Neural cell (in vitro differentiated cells): ENCODE measurements around the gene PELI2. TPM values are rescaled to one million over a fixed set of nuclear protein-coding genes. Genes with fewer than 3 reads are reported as not detected.

Experiments
- H2AFZ ChIP-seq: fragments of 200-600, 300-800 bp; sonication (generic), shearing (Covaris generic); 2 replicates; pipeline ENCODE4 v1.6.0; 2014; ENCODE audit warnings: low read depth, mild to moderate bottlenecking, antibody characterized with exemption, low read length, moderate library complexity
- H3F3A ChIP-seq: fragments of 200-600 bp; shearing (Covaris generic); 2 replicates; pipeline ENCODE4 v1.6.1; 2016; ENCODE audit warnings: mild to moderate bottlenecking, moderate library complexity, mixed read lengths, antibody characterized with exemption, low read length; ENCODE audit not compliant: insufficient read depth, poor library complexity, severe bottlenecking
- H3K27ac ChIP-seq: fragments of 200-600, 300-800 bp; sonication (generic), shearing (Covaris generic); 2 replicates; pipeline ENCODE4 v1.5.1; 2014; ENCODE audit warnings: mild to moderate bottlenecking, low read length, moderate library complexity
- H3K27me3 ChIP-seq: fragments of 300-800, 200-600 bp; sonication (generic), shearing (Covaris generic); 2 replicates; pipeline ENCODE4 v1.6.0; 2014; ENCODE audit warnings: mild to moderate bottlenecking, low read depth, low read length, moderate library complexity; ENCODE audit not compliant: insufficient read depth
- H3K36me3 ChIP-seq: fragments of 300-800, 200-600 bp; sonication (generic), shearing (Covaris generic); 2 replicates; pipeline ENCODE4 v1.5.1; 2014; ENCODE audit warnings: mild to moderate bottlenecking, antibody characterized with exemption, low read length, moderate library complexity; ENCODE audit not compliant: insufficient read depth
- H3K4me2 ChIP-seq: fragments of 300-800, 200-600 bp; sonication (generic), shearing (Covaris generic); 2 replicates; pipeline ENCODE4 v1.6.0; 2014; ENCODE audit warnings: mild to moderate bottlenecking, low read length
- H3K4me3 ChIP-seq: fragments of 300-800, 200-600 bp; sonication (generic), shearing (Covaris generic); 2 replicates; pipeline ENCODE4 v1.5.1; 2014; ENCODE audit warnings: mild to moderate bottlenecking, low read length, moderate library complexity
- H3K79me2 ChIP-seq: fragments of 200-600 bp; shearing (Covaris generic); replicated peaks from 2 replicates; pipeline ENCODE4 v1.6.0; 2014; ENCODE audit warnings: mild to moderate bottlenecking, low read length, moderate library complexity; ENCODE audit not compliant: insufficient read depth
- H3K9ac ChIP-seq: fragments of 300-800, 200-600 bp; sonication (generic), shearing (Covaris generic); 2 replicates; pipeline ENCODE4 v1.6.1; 2016; ENCODE audit warnings: mild to moderate bottlenecking, low read length, mixed read lengths
- H3K9me2 ChIP-seq: fragments of 200-600 bp; shearing (Covaris generic); 2 replicates; pipeline ENCODE4 v1.6.1; 2016; ENCODE audit warnings: mild to moderate bottlenecking, low read length, mixed read lengths; ENCODE audit not compliant: insufficient read depth
- H3K9me3 ChIP-seq: fragments of 200-600, 300-800 bp; sonication (generic), shearing (Covaris generic); 2 replicates; pipeline ENCODE4 v1.6.1; 2016; ENCODE audit warnings: mild to moderate bottlenecking, mixed run types, low read length, moderate library complexity, mixed read lengths
- H4K20me1 ChIP-seq: fragments of 200-600 bp; shearing (Covaris generic); 2 replicates; pipeline ENCODE4 v1.6.1; 2016; ENCODE audit warnings: mild to moderate bottlenecking, mixed run types; ENCODE audit not compliant: insufficient read depth
- CTCF ChIP-seq: fragments of 450-650 bp; IDR thresholded peaks from 2 replicates; pipeline ENCODE4 v1.5.1; 2014; ENCODE audit warnings: antibody characterized with exemption, mild to moderate bottlenecking, moderate library complexity; ENCODE audit not compliant: poor library complexity, severe bottlenecking
- EP300 ChIP-seq: fragments of 450-650 bp; conservative IDR thresholded peaks from 2 replicates; pipeline ENCODE4 v1.6.1; 2014; ENCODE audit warnings: antibody characterized with exemption, mild to moderate bottlenecking, moderate library complexity; ENCODE audit not compliant: poor library complexity, severe bottlenecking
- EZH2 ChIP-seq: fragments of 200-600, 300-800 bp; shearing (Covaris generic), sonication (generic); IDR thresholded peaks from 2 replicates; pipeline ENCODE4 v1.6.1; 2014; ENCODE audit warnings: antibody characterized with exemption, low read length, borderline replicate concordance, mild to moderate bottlenecking; ENCODE audit not compliant: insufficient read depth, poor library complexity, severe bottlenecking
- MXI1 ChIP-seq: fragments of 450-650 bp; conservative IDR thresholded peaks from 2 replicates; pipeline ENCODE4 v1.6.1; 2014; ENCODE audit warnings: antibody characterized with exemption, mild to moderate bottlenecking; ENCODE audit not compliant: poor library complexity, severe bottlenecking
- POLR2AphosphoS5 ChIP-seq: IDR thresholded peaks from 2 replicates; pipeline ENCODE4 v1.6.1; 2012
- RAD21 ChIP-seq: fragments of 450-650 bp; conservative IDR thresholded peaks from 2 replicates; pipeline ENCODE4 v1.6.1; 2014; ENCODE audit warnings: antibody characterized with exemption, mild to moderate bottlenecking, moderate library complexity
- SMC3 ChIP-seq: fragments of 450-650 bp; conservative IDR thresholded peaks from 2 replicates; pipeline ENCODE4 v1.6.1; 2014; ENCODE audit warnings: antibody characterized with exemption, mild to moderate bottlenecking, moderate library complexity; ENCODE audit not compliant: poor library complexity
- TAF1 ChIP-seq: IDR thresholded peaks from 2 replicates; pipeline ENCODE4 v1.6.1; 2012; ENCODE audit warnings: low read depth
- polyA plus RNA-seq: library from polyadenylated mRNA; depleted of rRNA; stranded (reverse); fragments of >200 nt; gene quantifications from 2 replicates; pipeline ENCODE4 v1.2.3, GENCODE V29; 2014
- TF ChIP-seq, protein P1 (sequence below): IDR thresholded peaks from 2 replicates; pipeline ENCODE4 v1.6.1; 2012; ENCODE audit warnings: borderline replicate concordance

The PELI2 gene
- polyA plus RNA-seq, 1 donor from 2014 or later, result 5.3 TPM

- Histone ChIP-seq H3K27me3 (no peaks in the 10 kb centered on the region), H2AFZ (no peak overlapping the region), H3K4me3 (no peak overlapping the region), H3K9ac (no peak overlapping the region), H3K9me3 (no peaks in the 10 kb centered on the region), H3K4me2 (no peak overlapping the region), H3K27ac (no peak overlapping the region), H3K36me3 (no peaks in the 10 kb centered on the region), H3K9me2 (no peaks in the 10 kb centered on the region), H4K20me1 (no peaks in the 10 kb centered on the region), H3F3A (no peaks in the 10 kb centered on the region), H3K79me2 (peaks cover 77% of the 10 kb centered on the region)
- TF ChIP-seq CTCF (no peak), EP300 (no peak), RAD21 (no peak), EZH2 (no peak), MXI1 (no peak), TAF1 (no peak), SMC3 (no peak), POLR2AphosphoS5 (no peak)
- TF ChIP-seq, protein P1, sequence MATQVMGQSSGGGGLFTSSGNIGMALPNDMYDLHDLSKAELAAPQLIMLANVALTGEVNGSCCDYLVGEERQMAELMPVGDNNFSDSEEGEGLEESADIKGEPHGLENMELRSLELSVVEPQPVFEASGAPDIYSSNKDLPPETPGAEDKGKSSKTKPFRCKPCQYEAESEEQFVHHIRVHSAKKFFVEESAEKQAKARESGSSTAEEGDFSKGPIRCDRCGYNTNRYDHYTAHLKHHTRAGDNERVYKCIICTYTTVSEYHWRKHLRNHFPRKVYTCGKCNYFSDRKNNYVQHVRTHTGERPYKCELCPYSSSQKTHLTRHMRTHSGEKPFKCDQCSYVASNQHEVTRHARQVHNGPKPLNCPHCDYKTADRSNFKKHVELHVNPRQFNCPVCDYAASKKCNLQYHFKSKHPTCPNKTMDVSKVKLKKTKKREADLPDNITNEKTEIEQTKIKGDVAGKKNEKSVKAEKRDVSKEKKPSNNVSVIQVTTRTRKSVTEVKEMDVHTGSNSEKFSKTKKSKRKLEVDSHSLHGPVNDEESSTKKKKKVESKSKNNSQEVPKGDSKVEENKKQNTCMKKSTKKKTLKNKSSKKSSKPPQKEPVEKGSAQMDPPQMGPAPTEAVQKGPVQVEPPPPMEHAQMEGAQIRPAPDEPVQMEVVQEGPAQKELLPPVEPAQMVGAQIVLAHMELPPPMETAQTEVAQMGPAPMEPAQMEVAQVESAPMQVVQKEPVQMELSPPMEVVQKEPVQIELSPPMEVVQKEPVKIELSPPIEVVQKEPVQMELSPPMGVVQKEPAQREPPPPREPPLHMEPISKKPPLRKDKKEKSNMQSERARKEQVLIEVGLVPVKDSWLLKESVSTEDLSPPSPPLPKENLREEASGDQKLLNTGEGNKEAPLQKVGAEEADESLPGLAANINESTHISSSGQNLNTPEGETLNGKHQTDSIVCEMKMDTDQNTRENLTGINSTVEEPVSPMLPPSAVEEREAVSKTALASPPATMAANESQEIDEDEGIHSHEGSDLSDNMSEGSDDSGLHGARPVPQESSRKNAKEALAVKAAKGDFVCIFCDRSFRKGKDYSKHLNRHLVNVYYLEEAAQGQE, result no peak
Measured at GRCh38 chr14:56170877-56171422, 52.7 kb downstream of the PELI2 start.

DNA sequence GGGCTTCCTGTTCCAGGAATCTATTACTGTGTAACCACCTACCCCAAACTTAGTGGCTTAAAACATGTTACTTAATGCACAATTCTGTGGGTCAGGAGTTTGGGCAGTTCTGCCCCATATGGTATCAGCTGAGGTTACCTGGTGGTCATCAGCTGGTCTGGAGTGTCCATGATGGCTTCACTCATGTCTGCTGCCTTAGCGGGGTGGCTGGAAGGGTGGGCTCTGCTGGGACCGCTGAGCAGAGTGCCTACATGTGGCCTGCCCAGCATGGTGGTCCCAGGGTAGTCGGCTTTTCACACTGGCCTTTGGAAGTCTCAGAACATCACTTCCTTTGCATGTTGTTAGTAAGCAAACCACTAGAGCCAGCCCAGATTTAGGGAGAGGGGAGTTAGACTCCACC lies 53.9 kb downstream of the PELI2 start:
- H3K4me3 ChIP-seq, result no peak overlapping the region
- H3K4me2 ChIP-seq, result no peak overlapping the region
- H3K79me2 ChIP-seq, result peaks cover 75% of the 10 kb centered on the region
- no peaks in the 10 kb centered on the region for H3K27me3 ChIP-seq
- H3K27ac ChIP-seq, result no peak overlapping the region
- H4K20me1 ChIP-seq, result no peaks in the 10 kb centered on the region
- no peaks in the 10 kb centered on the region for H3F3A ChIP-seq
- TF ChIP-seq, protein P1, result no peak
- no peak for TF ChIP-seq EP300
- TF ChIP-seq EZH2, result no peak
- no peak for TF ChIP-seq SMC3
- TF ChIP-seq CTCF, result no peak
- no peak for TF ChIP-seq POLR2AphosphoS5
- TF ChIP-seq RAD21, result no peak
- TF ChIP-seq MXI1, result no peak
- no peak for TF ChIP-seq TAF1
- no peak overlapping the region for H3K9ac ChIP-seq
- no peak overlapping the region for H2AFZ ChIP-seq
- no peaks in the 10 kb centered on the region for H3K36me3 ChIP-seq
- no peaks in the 10 kb centered on the region for H3K9me3 ChIP-seq
- H3K9me2 ChIP-seq, result no peaks in the 10 kb centered on the region
